HG03439 (cell line): ENCODE data around the gene ACLY.
"Not testable (repeated sequence)": the region's sequence is repeated elsewhere in the genome, so short reads cannot be mapped to it uniquely, and the experiment has no call there.

Source experiments
- ATAC-seq: cut with Tn5 transposase; IDR thresholded peaks from one replicate; pipeline ENCODE4 v1.9.1; 2021; ENCODE audit warnings: mild to moderate bottlenecking, moderate library complexity; ENCODE audit not compliant: unreplicated experiment

Gene ACLY

GRCh38 chr17:41939693-41940090, 20.9 kb upstream of the ACLY start:
- ATAC-seq, result no peak

DNA sequence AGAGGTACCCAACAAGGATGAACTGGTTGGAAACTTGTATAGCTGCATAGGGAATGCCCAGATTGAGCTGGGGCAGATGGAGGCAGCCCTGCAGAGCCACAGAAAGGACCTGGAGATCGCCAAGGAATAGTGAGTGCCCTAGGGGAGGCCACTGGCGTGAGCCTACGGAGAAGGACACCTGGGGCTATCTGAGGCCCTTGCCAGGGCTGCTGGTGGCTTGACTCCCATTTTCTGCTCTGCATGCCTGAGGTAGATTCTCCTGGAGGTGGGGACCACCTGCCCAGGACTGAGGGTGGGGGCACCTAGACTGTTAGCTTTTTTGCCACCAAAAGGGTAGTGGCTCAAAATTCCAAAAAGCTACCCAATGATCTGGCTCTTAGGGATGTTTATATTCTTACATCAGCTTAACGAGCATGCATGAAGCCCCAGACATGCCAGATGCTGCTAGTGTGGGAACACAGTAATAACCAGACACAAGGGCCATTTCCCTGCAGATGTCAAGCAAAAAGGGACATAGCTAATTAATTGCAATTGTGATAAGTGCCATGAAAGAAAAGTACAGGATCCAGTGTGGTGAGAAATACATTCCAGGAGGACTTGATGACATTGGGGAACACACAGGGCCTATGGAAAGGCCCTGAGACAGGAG, 20.4 kb upstream of the ACLY start:
- no peak for ATAC-seq

DNA sequence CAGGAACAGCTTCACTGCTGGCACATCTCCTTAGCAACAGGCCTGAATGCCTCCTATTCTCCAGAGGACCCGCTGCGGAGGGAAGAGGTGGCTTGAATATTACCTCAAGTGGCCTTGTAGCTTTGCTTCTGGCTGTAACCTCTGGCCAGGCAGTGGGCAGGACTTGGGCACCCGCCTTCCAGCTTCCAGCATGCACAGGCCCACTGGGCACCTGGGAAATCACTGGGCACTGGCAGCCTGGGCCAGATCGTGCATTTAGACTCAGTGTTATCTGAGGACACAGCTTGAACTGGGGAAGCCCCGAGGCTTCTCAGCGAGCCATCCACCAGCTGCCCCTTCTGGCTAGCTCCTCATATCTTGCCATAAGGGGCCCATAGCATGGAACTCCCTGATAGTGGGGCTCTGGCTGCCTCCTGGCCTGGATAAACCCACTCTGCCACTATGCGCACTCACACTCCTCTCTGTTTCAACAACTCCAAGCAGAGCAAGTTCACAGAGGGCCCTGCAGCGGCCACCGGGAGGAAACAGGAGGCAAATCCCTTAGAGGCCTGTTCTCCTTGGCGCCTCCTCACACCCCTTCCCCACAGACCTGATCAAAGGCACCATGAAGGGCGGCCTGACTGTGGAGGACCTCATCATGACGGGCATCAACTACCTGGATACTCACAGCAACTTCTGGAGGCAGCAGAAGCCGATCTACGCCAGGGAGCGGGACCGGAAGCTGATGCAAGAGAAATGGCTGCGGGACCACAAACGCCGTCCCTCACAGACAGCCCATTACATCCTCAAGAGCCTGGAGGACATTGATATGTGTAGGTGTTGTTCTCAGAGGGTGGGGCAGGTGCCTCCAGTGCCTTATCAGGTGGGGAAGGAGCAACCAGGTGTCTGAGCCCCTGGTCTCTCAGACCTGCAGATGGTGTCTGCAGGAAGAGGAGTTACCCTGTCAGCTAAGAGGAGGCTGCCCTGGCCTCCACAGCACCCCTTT, 19.5 kb upstream of the ACLY start:
- ATAC-seq, result no peak

GRCh38 chr17:41935641-41936040, 16.9 kb upstream of the ACLY start:
- ATAC-seq, result no peak

DNA sequence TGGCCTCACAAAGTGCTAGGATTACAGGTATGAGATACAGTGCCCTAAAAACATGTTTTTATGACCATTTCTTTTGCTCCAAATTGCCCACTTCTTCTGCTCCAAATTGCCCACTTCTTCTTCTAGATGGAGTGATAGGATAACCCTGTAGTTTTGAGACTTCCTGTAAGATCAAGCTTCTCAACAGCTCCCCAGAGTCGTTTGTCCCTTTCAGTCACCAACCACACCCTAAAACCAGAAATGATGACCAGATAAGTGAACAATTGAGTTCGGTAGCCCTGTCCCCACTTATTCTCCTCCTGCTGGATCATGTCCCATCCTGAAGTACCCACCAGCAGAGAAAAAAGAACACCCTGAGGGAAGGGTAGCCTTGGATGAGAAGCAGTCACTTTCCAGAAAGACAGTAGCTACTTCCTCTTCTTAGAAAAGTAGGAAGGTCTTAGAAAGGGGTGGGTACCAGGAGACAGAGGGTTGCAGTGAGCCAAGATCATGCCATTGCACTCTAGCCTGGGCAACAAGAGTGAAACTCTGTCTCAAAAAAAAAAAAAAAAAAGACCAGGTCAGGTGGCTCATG, 14.2 kb upstream of the ACLY start:
- no peak for ATAC-seq

GRCh38 chr17:41931715-41932114, 13.0 kb upstream of the ACLY start:
- not testable (repeated sequence) for ATAC-seq

DNA sequence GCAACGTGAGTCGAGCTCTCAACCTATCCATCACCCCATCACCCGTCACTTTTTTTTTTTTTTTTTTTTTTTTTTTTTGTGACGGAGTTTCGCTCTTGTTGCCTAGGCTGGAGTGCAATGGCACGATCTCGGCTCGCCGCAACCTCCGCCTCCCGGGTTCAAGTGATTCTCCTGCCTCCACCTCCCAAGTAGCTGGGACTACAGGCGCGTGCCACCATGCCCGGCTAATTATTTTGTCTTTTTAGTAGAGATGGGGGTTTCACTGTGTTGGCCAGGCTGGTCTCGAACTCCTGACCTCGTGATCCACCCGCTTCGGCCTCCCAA, 12.0 kb upstream of the ACLY start:
- ATAC-seq, result not testable (repeated sequence)

- ATAC-seq, result peak; percentile 89
Observed at GRCh38 chr17:41930009-41930832, 11.5 kb upstream of the ACLY start, which contains the start of gene ODAD4. Gene ODAD4, plus strand, starts transcription at chr17:41930617. Its CDS starts 107 bp downstream, at chr17:41930724.

- no peak for ATAC-seq
Observed at GRCh38 chr17:41928693-41929251, 10.0 kb upstream of the ACLY start.

DNA sequence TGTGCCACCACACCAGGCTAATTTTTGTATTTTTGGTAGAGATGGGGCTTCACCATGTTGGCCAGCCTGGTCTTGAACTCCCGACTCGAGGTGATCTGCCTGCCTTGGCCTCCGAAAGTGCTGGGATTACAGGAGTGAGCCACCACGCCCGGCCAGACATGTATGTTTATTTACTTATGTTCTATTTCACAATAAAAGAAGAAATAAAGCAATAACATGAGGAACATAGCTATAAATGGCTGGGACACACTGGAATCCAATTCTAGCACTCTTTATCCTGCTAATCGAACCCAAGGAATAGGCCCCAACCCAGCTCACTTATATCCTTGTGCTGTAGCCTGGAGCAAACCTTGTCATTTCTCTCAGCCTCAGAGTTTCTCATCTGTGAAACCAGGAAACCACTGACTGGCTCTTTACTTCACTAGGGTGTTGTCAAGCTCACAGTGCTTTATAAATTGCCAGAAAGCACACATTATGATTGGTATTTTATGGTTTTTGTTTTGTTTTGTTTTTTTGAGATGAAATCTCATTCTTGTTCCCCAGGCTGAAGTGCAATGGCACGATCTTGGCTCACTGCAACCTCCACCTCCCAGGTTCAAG, 7.3 kb upstream of the ACLY start:
- no peak for ATAC-seq

- ATAC-seq, result no peak
Observed at GRCh38 chr17:41920580-41920955, 1.8 kb upstream of the ACLY start.

DNA sequence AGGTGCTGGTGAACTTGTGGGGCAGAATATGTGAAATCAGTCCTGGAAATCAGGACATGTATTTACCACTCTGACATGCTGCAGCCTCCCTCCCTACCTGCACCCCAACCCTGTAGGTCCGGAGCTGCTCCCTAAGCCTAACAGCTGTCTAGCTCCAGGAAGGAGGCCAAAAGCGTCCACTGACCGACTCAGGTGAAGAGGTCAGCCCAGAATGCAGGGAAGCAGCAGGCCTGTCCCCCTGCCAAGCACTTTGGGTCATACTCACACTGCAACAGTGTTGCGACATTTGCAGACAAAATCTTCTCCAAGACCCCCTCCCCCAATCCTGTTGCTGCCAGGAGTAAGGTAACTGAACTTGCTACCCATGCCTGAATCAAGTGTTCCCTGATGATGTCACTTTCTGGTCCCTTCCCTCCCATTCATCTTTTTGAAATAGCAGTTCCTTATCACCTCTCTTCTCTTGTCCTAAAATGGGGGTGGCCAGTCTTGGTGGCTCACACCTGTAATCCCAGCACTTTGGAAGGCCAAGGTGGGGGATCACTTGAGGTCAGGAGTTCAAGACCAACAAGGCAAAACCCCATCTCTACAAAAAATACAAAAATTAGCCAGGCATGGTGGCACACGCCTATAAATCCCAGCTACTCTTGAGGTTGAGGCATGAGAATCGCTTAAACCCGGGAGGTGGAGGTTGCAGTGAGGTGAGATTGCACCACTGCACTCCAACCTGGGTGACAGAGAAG, 1.3 kb upstream of the ACLY start:
- no peak for ATAC-seq

DNA sequence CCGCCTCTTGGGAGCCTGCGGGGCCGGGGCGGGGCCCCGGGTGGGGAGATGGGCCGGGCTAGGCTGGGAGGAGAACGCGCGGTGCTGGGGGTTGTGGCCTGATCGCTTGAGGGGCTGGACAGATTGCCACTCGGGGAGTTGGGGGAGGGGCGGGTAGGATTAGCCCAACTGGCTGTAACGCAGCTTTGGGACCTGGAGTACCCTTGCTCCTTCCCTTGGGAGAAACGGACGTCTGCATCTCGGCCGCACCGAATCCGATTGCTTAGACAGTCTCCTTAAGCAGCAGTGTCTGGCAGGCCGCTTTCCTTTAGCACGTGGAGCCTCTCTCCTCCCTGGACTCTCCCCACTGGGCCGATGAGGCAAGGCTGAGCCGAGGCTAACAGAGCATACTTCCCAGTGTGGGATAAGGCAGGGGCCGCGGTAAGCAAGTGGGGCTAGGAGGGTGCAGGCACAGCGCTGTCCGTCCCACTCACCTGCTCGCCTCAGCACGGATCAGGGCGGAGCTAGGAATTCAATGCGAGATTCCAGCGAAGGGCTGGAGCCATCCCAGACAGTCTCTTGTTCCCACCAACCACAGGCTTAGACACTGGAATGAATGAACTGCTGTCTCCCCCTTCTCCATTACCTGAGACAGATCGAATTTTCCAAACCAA, 540 bp upstream of the ACLY start:
- ATAC-seq, result peak; percentile 3

DNA sequence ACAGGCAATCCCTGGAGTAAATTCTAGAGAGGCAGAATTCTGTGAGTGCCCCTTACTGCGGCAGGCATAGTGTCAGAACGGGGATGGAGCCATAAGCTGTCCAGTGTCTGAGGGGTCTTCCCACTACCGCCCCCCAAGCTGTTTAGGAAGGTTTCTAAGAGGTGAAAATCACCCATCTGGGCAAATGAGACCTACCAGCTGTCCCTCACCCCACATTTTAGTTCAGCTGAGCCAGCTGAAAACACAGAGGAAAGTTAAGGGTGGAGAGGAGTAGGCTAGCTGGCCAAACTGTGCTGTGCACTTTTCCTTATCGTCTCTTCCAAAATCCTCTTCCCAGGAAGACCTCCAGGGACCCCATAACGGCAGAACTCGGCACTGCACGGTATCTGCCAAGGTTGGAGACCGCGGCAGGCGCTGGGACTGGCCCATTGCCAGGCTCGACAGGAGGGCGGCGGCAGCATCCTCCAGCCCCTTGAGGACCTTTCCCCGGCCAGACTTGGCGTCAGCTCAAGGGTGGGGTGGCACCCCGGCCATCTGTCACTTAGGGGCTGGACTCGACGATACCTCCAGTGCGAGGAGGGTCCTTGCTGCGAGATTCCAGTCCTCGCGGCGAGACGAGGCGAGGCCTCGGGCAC, 955 bp downstream of the ACLY start:
- peak; percentile 34 for ATAC-seq

GRCh38 chr17:41917192-41917591, 1.6 kb downstream of the ACLY start:
- no peak for ATAC-seq

DNA sequence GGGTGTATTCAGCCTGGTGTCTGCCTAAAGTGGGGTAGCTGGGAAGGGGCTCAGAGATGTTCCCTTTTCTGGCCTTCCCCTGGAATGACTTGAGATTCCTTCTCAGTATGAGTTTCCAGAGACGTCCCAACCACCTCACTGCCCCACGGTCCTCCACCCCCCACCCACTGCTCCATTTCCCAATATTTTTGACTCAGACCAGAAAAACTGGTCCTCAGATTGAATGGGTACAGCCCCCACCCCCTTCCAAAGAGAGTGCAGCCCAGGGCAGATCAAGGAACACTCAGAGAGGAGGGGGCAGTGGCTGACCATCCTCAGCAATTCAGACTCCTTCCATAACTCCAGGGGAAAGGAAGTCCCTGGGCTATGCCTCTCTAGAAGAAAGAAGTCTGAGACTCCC, 3.2 kb downstream of the ACLY start:
- no peak for ATAC-seq

DNA sequence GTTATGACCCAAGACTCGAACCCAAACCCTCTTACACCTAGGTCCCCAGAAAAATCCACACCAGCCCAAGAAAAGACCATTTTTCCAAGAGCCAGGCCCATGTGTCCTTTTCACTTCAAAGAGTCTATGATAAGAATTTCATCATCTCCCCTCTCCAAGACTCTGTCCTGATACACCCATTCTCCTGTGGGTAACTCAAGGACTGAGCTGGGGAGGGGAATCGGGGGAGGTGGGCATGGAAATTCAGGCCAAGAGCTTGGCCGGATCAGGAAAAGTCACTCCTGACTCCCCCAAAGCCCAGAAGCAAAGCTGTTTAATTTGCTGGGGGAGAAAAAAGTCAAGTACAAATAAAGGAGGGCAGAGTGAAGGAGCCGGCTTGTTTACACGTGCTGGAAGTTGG, 3.7 kb downstream of the ACLY start:
- no peak for ATAC-seq

GRCh38 chr17:41914358-41914766, 4.4 kb downstream of the ACLY start:
- ATAC-seq, result no peak

- no peak for ATAC-seq
Observed at GRCh38 chr17:41913798-41914197, 5.0 kb downstream of the ACLY start.
